GM18526 (cell line): Measurements from ENCODE around the gene JPH2.

ENCODE experiments used
- POLR2A ChIP-seq: IDR thresholded peaks from 3 replicates; pipeline ENCODE4 v1.6.1; 2011; ENCODE audit not compliant: insufficient read length; ENCODE audit errors: extremely low read depth

JPH2 gene

GRCh38 chr20:44073011-44073674 is 113.8 kb downstream of the JPH2 start:
- TF ChIP-seq POLR2A, result no peak

- no peak for TF ChIP-seq POLR2A
These were observed 114.6 kb downstream of the JPH2 start for GRCh38 chr20:44072384-44072783.

- TF ChIP-seq POLR2A, result no peak
These were observed 115.4 kb downstream of the JPH2 start for GRCh38 chr20:44071526-44072111.

- TF ChIP-seq POLR2A, result no peak
These were observed 115.9 kb downstream of the JPH2 start for GRCh38 chr20:44071057-44071456.

GRCh38 chr20:44070139-44070900 is 116.7 kb downstream of the JPH2 start:
- no peak for TF ChIP-seq POLR2A

- TF ChIP-seq POLR2A, result no peak
These were observed 117.6 kb downstream of the JPH2 start for GRCh38 chr20:44069203-44070011.

- TF ChIP-seq POLR2A, result no peak
These were observed 118.4 kb downstream of the JPH2 start for GRCh38 chr20:44068316-44069201.

- TF ChIP-seq POLR2A, result no peak
These were observed 119.3 kb downstream of the JPH2 start for GRCh38 chr20:44067650-44068081.

GRCh38 chr20:44066645-44067606 is 120.1 kb downstream of the JPH2 start:
- no peak for TF ChIP-seq POLR2A

- TF ChIP-seq POLR2A, result no peak
These were observed 121.3 kb downstream of the JPH2 start for GRCh38 chr20:44065401-44066340.

- TF ChIP-seq POLR2A, result no peak
These were observed 122.2 kb downstream of the JPH2 start for GRCh38 chr20:44064501-44065400.
